ENCODE results near the gene TNNC1. TPM values are rescaled to one million over a fixed set of nuclear protein-coding genes. Genes with fewer than 3 reads are reported as not detected.

The TNNC1 gene
- polyA plus RNA-seq, 1 donor = 467 TPM

- no peak for DNase-seq
These were observed 4.4 kb upstream of the TNNC1 start for GRCh38 chr3:52458031-52458760.

- no peak for DNase-seq
These were observed 3.0 kb upstream of the TNNC1 start for GRCh38 chr3:52456800-52457183.

- peak; percentile 78 for DNase-seq
These were observed 2.4 kb upstream of the TNNC1 start for GRCh38 chr3:52456169-52456799.

- DNase-seq = peak; percentile 90
These were observed 1.7 kb upstream of the TNNC1 start, which contains the start of gene NISCH for GRCh38 chr3:52455283-52456168. Gene NISCH (plus strand): TSS chr3:52455604. CDS start chr3:52455642, 38 bp downstream.

GRCh38 chr3:52454938-52455282 lies 1.1 kb upstream of the TNNC1 start:
- DNase-seq = no peak

GRCh38 chr3:52454250-52454937 lies 553 bp upstream of the TNNC1 start:
- no peak for DNase-seq

- DNase-seq = no peak
These were observed 1.1 kb downstream of the TNNC1 start for GRCh38 chr3:52452570-52453221.

- no peak for DNase-seq
These were observed 1.7 kb downstream of the TNNC1 start for GRCh38 chr3:52452126-52452525.

- DNase-seq = no peak
These were observed 2.4 kb downstream of the TNNC1 start for GRCh38 chr3:52451237-52452083.

- no peak for DNase-seq
These were observed 3.2 kb downstream of the TNNC1 start for GRCh38 chr3:52450489-52451236.

- DNase-seq = no peak
These were observed 6.1 kb downstream of the TNNC1 start for GRCh38 chr3:52447512-52448355.

- DNase-seq = no peak
These were observed 7.0 kb downstream of the TNNC1 start for GRCh38 chr3:52446631-52447511.

- DNase-seq = no peak
These were observed 7.8 kb downstream of the TNNC1 start for GRCh38 chr3:52446042-52446441.

GRCh38 chr3:52444860-52445793 lies 8.7 kb downstream of the TNNC1 start, which contains the start of gene SEMA3G:
Gene SEMA3G (minus strand): TSS chr3:52445103. CDS start chr3:52445027, 76 bp downstream.
- no peak for DNase-seq

- DNase-seq = no peak
These were observed 9.8 kb downstream of the TNNC1 start for GRCh38 chr3:52443791-52444687.

- no peak for DNase-seq
These were observed 10.6 kb downstream of the TNNC1 start for GRCh38 chr3:52443268-52443610.

Measured in hindlimb muscle (tissue), 1 donor.